Embryonic facial prominence (tissue), 1 donor: Measurements from ENCODE around the gene ABAT.
"Not testable (repeated sequence)": the region's sequence is repeated elsewhere in the genome, so short reads cannot be mapped to it uniquely, and the experiment has no call there.

Source experiments
- DNase-seq: peaks from one replicate; pipeline ENCODE4 v3.0.0-alpha.2; 2016; ENCODE audit errors: extremely low spot score

The ABAT gene

GRCh38 chr16:8682551-8683259 is 8.3 kb downstream of the ABAT start:
- no peak for DNase-seq

DNA sequence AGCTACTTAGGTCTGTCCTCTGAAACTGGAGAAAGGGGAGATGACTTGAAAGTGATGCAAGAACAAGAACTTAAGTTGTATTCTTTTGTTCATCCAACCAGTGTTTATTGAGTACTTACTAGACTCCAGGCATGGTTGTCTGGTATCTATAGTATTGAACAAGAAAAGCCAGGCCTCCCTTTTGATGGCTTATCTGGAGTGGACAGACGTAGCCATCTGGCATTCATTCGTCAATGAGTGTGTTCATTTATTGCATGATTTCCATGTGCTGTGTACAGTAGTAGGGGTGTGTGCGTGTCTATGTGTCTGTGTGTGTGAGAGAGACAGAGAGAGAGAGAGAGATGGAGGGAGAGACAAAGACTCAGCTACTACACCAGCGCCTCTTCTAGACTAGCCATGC is 9.2 kb downstream of the ABAT start:
- DNase-seq, result no peak

DNA sequence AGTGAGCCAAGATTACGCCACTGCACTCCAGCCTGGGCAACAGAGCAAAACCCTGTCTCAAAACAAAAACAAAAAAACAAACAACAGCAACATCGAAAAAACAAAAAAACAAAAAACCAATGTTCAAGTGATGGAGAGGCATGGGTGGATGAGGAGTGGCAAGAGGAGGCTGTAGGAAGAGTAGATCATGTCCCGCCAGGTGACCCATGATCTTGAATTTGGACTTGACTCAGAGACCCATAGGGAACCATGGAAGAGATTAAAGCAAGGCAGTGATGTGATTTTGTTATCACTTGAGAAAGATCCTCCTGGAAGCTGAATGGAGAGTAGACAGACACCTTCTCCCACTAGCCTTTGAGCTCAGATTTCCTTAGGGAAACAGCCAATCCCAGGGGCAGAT is 11.2 kb downstream of the ABAT start:
- no peak for DNase-seq

DNA sequence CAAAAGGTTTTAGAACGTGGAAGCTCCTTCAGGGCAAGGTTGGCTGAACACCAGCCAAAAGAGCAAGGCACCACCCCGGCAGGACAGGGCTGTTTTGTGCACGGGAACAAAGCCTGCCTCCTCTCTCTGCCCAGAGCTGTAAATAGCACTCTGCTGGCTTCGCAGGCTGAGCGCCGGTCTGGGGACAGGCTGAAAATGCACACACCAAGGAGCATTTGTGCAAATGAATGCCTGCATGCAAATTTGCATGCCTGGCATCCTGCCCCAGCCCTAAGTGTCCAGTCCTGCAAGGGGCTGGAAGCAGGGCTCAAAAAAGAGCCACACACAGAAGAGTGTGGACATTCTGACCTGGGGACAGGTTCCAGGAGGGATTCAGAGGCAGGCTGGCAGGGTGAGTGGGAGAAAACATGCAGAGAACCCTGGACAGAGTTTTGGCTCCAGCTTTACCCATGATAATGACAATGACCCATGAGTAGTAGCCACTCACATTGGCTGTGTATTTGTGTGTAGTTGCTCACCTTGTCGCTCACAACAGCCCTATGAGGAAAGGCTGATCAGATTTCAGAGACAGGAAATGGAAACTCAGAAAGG is 11.7 kb downstream of the ABAT start:
- no peak for DNase-seq

- DNase-seq, result no peak
Measured at GRCh38 chr16:8686879-8687278, 12.5 kb downstream of the ABAT start.

DNA sequence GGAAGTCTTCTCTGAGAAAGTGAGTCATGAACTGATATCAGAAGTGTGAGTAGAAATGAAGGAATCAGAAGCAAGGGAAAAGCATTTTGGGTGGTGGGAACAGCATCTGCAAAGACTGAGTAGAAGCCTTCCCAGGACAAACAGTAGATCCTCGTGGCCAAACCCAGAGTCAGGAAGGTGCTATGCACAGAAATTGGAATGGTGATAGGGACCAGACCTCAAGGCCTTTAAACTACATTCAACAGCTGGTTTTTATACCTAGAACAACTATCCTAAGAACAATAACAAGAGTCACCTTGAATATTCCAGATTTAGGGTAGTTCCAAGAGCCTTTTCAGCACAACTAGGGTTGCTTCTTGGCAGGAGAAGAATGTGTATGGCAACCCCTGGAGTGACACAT is 15.3 kb downstream of the ABAT start:
- no peak for DNase-seq

- no peak for DNase-seq
Measured at GRCh38 chr16:8691728-8692127, 17.3 kb downstream of the ABAT start.

GRCh38 chr16:8694795-8695728 is 20.6 kb downstream of the ABAT start:
- no peak for DNase-seq

DNA sequence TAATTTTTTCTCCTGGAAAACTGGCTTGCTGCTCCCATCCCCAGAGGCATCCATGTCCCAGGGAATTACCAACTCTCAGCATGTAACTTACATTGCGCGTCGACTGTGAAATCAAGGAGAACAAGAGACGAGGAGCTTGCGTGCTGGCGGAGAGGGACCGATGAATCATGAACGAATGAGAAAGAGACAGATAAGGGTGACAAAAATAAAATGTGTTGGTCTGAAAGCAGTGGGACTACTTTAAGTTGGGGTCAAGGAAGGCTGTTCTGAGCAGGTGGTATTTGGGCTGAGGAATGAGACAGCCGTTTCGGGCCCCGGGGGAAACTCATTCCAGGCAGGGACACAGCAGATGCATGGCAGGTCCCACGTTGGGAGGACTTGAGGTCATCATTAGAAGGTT is 22.5 kb downstream of the ABAT start:
- DNase-seq, result no peak

- DNase-seq, result no peak
Measured at GRCh38 chr16:8697965-8698364, 23.5 kb downstream of the ABAT start.

DNA sequence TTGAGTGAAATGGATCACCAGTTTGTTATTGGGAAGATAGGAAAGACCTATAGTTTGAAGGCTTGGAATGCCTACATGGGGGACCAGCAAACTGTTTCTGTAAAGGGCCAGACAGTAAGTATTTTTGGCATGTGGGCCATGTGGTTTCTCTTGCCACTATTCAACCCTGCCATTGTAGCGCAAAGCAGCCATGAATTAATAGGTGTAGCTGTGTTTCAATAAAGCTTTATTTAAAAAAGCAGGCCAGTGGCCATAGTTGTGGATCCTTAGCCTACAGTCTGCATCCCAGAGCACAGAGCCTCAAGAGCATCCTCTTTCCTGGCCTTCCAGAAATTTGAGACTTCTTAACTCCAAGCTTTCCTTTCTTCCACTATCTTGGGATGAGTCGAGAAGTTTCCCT is 29.3 kb downstream of the ABAT start:
- no peak for DNase-seq

GRCh38 chr16:8704098-8704497 is 29.7 kb downstream of the ABAT start:
- DNase-seq, result no peak

GRCh38 chr16:8705100-8705822 is 30.8 kb downstream of the ABAT start:
- DNase-seq, result not testable (repeated sequence)

DNA sequence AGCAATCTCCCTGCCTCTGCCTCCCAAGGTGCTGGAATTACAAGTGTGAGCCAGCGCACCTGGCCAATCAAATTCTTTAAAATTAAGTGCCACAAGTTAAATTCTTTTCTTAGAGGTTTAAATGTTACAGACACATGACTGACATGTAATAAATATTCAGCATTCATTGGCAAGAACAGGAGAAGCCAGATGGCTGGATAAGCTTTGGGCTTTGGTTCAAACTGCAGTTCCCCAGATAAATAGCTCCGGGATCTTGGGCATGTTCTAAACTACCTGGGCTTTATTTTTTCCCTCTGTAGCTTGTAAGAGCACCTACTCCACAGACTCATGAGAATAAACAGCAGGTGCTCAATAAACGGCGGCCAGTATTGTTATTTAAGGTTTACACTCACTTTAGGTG is 34.1 kb downstream of the ABAT start:
- no peak for DNase-seq

GRCh38 chr16:8712589-8713361 is 38.4 kb downstream of the ABAT start:
- peak; percentile 55 for DNase-seq

DNA sequence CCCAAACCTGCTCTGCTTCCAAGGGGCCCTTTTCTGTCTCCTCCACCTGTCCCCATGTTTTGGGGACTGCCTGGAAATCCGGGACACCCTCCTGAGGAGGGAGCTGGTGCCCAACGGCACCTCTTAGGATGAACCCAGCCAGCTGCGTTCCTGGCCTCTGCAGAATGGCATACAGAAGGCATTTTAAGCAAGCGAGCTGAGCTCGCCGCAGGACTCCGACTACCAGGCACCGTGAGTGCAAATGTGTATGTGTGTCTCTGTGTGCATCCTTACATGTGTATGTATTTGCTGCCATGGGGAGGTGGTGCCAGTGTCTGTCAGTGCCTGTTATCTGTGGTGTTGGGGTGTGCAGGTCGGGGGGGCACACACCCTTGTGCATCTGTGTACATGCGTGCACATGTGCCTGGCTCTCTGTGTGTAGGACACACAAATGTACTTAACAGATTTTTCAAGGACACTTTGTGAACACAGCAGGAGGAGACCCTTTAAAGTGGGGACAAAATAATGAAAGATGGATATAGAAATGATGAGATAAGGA is 39.3 kb downstream of the ABAT start:
- DNase-seq, result no peak

- no peak for DNase-seq
Measured at GRCh38 chr16:8714174-8714573, 39.8 kb downstream of the ABAT start.

DNA sequence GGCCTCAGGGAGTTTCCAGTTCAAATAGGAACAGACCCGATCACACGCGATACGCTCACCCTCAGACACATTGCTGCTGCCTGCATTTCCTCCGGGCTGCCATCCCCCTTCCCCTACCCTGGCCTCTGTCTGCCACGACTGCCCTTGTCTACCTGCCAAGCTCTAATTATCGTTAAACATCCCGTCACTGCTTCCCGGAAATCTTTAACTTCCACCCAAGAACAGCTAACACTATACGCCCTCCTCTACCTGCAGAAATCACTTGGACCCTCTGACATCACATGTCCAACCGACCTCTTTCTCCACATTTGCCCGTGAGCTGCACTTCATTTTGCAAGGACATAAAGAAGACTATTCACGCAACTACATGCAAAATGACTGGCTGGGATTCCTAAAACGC is 40.4 kb downstream of the ABAT start:
- DNase-seq, result no peak

DNA sequence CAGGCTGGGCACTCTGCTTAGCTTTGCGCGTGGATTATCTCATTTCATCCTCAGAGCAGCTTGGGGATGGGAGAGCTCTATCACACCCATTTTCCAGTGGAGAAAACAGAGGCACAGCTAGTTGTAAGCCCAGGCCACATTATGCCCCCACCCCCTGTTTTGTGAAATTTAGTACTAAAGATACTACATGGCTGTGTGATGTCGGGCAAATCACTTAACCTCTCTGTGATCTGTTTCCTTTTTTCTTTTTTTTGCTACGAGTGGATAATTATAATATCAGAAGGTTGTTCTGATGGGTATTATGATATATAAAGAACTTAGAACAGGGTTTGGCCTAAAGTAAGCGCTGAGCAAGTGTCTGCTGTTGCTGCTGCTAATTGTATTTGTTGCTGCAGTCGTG is 41.6 kb downstream of the ABAT start:
- no peak for DNase-seq

GRCh38 chr16:8716592-8716991 is 42.2 kb downstream of the ABAT start:
- no peak for DNase-seq

- no peak for DNase-seq
Measured at GRCh38 chr16:8717469-8717868, 43.1 kb downstream of the ABAT start.
